HG02981 (cell line): ENCODE measurements around the gene MME.

Experiments
- ATAC-seq: cut with Tn5 transposase; IDR thresholded peaks from one replicate; pipeline ENCODE4 v1.9.1; 2021; ENCODE audit warnings: mild to moderate bottlenecking, moderate library complexity; ENCODE audit not compliant: unreplicated experiment

The MME gene

DNA sequence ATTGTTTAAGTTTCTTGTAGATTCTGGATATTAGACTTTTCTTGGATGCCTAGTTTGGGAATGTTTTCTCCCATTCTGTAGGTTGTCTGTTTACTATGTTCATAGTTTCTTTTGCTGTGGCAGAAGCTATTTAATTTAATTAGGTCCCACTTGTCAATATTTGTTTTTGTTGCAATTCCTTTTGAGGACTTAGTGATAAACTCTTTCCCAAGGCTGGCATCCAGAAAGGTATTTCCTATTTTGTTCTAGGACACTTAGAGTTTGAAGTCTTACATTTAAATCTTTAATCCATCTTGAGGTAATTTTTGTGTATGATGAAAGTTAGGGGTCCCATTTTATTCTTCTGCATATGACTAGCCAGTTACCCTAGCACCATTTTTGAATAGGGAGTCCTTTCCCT, 54.9 kb downstream of the MME start:
- ATAC-seq, result no peak

DNA sequence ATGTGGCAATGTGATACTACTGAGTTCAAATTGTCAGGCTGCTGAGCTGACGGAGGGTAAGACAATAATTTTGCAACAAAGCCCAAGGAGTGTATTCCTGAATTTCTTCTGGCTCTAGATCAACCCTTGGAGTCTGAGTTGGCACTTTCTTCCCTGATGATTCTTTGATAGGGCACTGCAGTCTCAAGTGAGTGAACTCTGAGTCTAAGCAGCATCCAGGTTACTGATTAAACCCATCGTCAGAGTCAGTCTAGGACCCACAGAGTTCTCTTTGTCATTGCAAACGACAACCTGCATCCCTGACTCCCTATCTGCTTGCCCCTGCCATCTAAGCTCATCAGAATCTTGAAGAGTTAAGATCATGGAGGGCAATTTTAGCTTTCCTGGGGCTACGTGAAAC, 58.6 kb downstream of the MME start:
- ATAC-seq, result no peak

DNA sequence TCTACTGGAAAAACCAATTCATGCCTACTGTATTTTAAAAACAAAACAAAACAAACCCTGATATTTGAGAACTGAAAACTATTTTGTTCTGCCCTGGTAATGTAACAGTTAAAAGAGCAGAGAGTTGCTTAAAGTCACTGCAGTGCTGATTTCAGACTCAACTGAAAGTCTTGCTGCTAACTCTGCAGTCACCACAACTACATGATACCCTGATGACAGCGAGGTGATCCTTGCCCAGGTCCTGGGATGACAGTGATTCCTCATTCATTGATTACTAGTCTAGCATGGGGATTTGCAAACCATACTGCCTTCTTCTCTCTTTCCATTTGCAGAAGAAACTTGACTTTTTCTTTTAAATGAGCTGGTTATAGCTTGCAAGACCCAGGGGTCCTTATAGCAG, 67.5 kb downstream of the MME start:
- ATAC-seq, result no peak

DNA sequence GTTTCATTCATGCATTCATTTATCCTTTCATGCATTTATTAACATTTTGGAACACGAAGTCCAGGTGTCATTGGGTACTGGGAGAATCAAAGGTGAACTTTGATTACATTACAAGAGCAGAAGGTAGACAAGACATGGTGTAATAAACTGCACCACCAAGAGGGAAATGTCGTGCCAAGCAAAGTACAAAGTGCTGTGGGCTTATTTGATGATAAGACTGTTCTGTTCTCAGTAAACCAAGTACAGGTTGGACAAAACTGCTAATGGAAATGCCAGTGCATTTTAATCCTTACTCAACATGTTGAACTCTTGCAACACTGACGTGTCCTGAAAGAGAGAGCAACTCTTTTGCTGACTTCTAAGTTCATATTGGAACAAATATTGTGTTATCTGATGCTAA, 69.4 kb downstream of the MME start:
- no peak for ATAC-seq

DNA sequence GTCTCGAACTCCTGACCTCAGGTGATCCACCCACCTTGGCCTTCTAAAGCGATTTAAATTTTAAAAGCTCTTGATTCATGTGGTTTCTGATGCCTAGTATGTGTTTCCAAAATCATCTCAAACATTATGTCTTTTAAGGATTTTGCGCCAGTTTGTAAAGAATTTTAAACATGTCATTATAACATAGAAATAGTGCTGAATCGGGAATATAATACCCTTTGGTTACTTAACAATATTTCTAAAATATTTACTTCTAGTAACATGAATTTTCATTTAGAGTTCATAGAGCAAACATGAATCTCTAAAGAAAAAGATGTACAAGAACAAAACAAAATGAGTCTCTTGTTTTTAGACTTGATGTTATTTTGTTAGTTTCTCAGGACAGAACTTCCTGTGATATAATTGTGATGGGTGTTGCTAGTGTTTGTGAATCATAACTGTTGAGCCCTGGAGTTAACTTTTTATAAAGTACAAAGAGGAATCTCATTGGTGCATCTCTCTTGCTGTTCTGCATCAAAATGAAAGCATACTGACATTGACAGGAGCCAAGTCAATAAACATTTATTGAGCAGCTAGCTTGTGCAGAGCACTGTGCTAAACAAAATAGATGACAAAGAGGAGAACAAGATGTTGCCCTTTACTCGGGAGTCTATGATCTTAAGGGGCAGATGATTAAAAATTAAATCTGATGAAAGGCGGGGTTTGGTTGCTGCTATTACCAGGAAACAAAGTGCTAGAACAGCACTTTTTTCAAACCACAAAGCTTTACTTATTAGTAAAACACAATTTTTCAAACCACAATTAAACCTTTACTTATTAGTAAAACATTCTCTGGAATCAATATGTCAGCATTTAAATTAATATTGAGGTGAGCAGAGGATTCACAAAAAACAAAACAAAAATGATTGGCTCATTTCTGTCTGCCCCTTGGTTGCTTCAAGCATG, 73.4 kb downstream of the MME start:
- ATAC-seq, result no peak

DNA sequence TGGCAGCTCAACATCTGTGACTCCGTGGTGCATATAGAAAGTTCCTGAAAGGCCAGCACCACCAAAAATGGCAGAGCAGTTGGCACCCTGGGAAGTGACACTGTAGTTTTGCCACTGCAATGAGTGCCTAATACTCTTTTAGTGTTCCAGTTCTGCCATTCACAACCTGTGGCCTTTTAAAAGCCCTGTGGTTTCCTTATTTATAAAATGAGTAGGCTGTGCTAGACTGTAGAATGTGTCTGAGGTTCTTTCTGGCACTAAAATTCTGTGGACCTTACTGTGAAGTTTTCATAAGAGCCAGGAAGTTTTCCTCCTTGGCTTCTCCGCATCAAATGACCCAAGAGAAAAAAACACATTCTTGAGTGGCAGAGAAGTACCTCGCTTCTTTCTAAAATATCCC, 74.1 kb downstream of the MME start:
- ATAC-seq, result no peak

DNA sequence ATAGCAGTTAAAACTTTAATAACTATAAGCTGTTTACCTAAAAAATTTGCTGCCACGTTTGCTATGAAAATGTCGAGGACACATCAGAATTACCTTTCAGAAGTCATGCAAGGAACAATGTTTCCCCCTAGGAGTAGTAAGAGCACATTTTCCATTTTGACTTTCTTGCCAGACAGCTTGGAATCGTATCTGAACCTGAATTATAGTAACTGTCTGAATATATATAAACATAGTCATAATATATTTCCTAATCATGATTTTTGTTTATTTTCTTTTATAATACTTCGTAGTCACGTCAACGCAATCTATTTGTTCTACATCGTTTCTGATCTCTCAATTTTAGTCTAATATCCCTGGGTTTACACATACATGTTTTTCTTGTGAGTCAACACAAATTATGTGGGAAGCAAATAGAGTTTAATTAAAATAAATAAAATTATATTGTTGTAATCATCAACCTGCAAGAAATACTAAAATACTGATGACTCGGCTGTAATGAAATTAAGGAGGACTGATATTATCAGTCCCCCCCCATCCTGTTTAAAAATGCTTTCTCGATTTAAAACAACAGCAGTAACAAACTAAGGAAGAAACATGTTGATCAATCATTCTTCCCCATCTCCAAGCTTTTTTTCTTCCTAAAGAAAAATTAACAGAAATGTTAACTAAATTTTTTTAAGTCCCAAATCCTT, 78.4 kb downstream of the MME start:
- ATAC-seq, result no peak

DNA sequence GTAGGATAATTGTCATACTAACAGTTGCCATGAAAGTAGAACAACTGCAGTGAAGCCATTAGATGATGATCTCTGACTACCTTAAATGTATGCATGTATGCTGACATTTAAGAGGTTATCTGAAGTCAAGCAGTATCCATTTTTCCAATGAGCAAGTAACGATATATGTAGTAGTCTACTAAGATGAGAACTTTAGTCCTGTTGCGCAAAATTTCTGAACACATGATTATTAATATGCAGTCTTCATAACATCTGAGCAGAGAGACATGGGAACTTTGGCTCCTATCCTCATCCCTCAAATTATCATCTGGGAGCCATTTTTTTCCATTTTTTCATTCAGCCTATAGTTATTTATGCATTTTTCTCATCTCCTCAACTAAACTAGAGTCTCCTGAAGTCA, 79.2 kb downstream of the MME start:
- ATAC-seq, result no peak

DNA sequence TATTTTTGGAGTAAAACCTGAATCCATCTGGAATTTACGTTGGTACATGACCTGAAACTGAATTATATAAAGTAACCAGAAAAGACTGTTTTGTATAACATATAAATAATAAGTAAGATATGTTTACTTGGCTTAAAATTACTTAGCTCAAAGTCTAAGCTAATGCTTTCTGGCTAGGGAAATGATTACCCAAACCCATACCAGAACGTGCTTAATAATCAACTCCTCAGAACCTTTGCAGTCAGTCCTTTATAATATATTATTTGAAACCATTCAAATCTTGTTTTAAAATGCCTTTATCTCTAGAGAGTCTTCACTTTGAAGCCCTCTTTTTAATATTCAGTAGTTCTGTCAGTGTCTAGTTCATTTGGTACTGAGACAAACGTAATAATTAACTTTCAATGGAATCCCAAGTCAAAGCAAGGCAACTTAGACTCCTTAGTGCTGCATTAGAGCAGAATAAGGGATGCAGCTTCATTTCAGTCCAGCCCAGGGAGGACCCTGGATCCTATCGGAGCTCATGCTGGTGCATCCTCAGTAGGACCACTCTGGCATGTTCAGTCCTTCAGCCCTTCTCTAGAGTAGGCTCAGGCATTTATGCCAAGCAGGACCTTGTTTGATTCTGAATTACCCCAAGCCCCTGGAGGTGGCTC, 81.6 kb downstream of the MME start:
- no peak for ATAC-seq

DNA sequence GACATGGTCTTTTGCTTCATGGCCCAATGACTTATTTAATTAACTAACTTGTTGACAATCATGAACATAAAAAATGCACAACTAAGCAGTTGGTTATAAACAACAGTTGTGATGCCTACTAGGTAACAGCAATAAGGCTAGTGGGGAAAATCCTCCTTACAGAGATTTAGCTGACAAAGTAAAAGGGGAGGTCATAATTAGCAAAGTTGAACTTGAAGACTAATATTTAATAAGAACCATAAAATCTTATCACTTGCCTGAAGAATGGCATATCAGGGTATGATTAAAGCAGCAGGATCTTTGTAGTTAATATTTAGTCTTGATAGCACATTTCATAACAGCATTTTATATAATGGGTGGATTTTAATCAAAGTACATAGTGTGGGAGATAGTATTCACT, 84.2 kb downstream of the MME start:
- ATAC-seq, result no peak

DNA sequence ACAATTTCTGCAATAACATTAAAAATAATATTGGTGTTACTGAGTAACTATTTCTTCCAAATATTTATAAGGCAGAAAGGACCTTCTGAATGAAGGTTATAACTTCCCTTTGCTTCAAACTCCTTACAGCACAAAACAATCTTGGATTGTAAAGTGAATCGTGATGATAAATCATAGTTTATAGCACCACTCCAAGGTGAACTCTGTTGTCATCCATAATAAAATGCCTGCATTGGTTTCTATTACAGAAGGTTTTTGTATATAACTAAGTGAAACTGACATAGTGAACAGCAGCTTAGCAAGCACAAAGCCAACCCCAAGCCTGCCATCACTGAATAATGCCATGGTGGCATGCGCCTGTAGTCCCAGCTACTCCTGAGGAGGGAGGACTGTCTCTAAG, 86.3 kb downstream of the MME start:
- no peak for ATAC-seq

DNA sequence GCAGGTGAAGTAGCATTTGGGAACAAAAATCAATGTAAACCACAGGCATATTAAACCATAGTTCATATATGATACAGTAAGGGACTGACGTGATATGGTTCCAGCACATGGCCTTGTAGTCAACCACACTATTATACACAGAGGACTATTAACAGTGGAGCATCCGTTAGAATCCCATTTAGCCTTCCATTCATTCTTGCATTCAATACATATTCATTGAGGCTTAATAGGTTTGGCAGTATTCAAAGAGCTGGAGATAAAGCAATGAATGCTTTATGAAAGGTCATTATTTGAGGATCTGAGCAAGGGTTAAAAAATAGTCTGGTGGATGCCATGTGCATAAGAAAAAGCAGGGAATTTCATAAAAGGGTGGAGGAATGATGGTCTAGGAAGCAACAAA, 89.1 kb downstream of the MME start:
- ATAC-seq, result no peak

DNA sequence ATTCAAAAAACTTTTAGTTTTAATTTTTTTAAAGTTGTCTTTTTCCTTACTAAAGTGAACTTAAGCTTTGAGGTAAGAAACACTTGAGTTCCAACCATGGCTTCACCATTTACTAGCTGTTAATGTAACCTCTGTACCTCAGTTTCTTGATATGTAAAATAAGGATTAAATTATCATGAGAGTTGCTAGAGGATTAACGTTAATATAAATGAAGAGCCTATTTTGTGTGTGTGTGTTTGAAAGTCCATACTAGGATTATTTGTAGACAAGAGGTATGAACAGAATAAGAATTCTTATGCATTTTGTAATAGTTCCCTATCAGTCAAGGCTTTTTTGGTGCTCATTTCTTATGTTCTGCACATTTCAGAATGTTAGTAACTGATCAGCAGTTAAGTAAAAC, 93.7 kb downstream of the MME start:
- no peak for ATAC-seq

DNA sequence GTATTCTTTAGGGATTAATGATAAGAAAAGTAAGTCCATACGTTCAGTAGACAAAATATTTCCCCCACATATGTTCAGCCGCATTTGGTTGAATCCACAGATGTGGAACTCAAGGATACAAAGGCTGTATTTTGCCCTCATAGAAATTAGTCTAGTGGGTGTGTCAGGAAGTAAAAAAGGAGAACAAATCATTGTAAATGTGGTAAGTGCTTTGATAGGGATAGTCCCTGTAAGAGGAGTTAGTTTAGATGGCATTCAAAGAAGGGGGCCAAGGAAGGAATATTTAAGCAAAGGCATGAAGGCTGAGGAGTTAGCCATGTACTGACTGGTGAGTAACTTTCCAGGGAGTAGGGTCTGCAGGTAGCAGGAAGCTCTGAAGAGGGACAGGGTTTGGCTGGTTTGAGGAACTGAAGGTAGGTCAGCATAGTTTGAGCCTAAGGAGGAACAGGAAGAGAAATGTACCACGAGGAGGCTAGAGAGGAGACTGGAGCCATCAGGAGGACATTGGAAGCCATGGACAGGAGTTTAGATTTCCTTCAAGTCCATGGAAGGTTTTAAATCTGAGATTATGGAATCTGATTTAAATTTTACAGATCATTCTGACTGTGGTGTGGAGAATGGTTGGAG, 98.8 kb downstream of the MME start:
- no peak for ATAC-seq

DNA sequence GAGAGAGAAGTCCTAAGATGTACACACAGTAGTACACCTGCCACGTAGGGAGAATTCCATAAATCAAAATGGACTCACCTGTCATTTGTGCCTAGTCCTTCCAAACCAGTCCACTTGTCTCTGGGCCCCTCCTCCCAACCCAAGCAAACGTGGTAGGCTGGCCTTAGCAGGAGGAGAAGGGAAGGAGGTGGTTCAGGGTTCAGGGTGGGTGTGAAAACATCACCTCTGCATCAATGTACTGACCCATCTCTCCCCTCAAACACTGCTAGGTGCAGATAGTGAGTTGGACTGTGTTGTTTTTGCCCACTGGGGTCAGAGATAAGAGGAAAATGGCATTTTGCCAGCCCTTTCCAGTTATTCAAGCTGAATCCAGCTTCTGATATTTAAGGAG, 99.3 kb downstream of the MME start:
- no peak for ATAC-seq

DNA sequence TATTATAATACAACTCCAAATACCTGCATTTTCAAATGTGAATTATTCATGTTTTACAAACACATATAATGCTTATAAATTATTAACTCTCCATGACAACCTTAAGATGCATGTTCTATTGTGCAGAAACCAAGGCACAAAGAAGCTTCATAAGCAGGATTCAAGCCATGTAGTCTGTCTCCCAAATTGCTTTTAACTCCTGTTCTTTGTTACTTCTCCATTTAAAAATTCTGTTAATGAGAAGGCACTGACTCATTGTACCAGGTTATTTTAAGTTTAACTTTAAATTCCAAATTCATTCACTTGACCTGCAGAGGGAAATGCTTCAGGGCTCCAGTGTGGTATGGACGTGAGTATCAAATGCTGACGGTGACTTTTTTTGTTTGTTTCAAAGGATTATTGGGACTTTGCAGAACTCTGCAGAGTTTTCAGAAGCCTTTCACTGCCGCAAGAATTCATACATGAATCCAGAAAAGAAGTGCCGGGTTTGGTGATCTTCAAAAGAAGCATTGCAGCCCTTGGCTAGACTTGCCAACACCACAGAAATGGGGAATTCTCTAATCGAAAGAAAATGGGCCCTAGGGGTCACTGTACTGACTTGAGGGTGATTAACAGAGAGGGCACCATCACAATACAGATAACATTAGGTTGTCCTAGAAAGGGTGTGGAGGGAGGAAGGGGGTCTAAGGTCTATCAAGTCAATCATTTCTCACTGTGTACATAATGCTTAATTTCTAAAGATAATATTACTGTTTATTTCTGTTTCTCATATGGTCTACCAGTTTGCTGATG, 100.0 kb downstream of the MME start:
- no peak for ATAC-seq

DNA sequence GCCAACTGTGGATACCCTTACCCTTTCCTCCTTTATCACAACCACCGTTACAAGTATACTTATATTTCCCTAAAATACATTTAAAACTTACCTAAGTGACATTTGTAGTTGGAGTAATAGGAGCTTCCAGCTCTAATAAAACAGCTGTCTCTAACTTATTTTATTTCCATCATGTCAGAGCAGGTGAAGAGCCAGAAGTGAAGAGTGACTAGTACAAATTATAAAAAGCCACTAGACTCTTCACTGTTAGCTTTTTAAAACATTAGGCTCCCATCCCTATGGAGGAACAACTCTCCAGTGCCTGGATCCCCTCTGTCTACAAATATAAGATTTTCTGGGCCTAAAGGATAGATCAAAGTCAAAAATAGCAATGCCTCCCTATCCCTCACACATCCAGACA, 102.3 kb downstream of the MME start:
- no peak for ATAC-seq

DNA sequence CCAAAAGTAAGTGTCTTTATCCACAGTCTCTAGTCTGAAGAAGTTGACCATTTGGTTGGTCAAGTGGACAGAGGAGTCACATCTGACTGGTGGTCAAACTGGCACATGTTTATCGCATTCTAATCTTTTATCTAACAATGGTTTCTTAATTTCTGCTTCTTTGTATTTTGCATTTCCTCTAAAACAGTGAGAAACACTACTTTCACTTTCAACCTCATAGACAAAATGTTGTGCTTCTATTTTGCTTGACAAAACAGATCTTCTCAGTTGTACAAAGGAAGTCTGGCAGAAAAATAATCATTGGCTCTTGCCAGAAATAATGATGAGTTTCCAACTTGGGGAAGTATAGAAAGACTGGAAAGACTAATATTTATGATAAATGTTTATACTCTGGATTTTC, 103.9 kb downstream of the MME start:
- no peak for ATAC-seq

DNA sequence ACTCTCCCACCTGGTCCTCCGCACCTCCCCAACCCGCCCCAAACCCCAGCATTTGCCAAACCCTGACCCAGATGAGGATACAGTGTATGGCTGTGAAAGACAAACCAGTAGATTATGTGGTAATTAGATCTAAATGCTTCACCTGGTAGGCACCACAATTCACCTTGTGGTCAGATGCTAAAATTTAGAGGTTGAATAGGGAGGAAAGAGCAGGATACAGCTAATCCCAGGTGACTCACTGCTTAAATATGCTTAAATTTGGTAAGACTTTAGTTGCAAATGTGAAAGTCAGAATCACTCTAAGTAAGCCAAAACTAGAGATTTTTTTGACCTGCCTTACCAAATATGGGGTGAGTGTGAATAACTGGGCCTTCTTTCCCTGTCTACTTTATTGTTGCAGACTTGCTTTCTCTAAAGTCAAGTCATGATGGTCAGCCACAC, 105.5 kb downstream of the MME start:
- ATAC-seq, result no peak

DNA sequence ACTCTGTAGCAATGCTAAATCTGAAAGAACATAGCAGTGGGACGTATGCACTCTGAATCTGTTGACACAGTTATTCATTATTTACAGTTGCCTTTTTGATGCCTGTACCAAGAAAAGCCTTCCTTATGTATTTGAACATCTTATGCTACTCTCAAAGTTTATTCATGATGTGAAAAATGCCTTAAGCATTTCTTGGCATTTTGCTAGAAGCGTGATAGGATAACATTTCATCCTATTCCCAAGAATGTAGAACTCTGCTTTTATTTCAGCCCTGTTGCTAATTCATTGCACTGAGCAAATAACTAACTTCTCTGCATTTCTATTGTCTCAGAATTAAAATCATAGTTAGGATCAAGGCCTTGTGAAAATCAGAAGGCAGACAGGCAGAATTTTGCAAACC, 107.9 kb downstream of the MME start:
- no peak for ATAC-seq

DNA sequence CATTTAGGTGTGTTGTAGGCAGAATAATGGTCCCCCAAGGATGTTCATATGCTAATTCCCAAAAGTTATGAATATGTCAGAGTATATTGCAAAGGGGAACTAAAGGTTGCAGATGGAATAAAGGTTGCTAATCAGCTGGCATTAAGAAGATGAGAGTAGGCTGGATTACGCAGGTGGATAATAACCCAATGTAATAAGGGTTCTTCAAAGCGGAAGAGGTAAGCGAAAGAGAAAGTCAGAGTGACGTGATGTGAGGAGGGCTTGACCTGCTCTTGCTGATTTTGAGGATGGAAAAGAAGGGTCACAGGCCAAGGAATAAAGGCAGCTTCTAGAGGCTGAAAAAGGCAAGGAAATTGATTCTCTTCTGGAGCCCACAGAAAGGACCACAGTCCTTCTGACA, 109.4 kb downstream of the MME start:
- no peak for ATAC-seq
